Endothelial cell (in vitro differentiated cells): Measurements from ENCODE around the gene MKRN3. TPM values are rescaled to one million over a fixed set of nuclear protein-coding genes. Genes with fewer than 3 reads are reported as not detected.

Source experiments
- DNase-seq: peaks from one replicate; pipeline ENCODE4 v3.0.0; 2021; ENCODE audit warnings: low spot score
- H3K27ac Mint-ChIP-seq: one replicate; pipeline ENCODE4 v1.8.0; 2021; ENCODE audit warnings: mixed read lengths, inconsistent platforms; ENCODE audit not compliant: unreplicated experiment
- H3K27me3 Mint-ChIP-seq: one replicate; pipeline ENCODE4 v1.8.0; 2021; ENCODE audit warnings: mild to moderate bottlenecking, moderate library complexity, mixed read lengths, inconsistent platforms; ENCODE audit not compliant: unreplicated experiment
- H3K36me3 Mint-ChIP-seq: one replicate; pipeline ENCODE4 v1.8.0; 2021; ENCODE audit warnings: mild to moderate bottlenecking, low read depth, mixed read lengths, inconsistent platforms; ENCODE audit not compliant: unreplicated experiment
- H3K4me1 Mint-ChIP-seq: one replicate; pipeline ENCODE4 v1.8.0; 2021; ENCODE audit warnings: mild to moderate bottlenecking, mixed read lengths, inconsistent platforms; ENCODE audit not compliant: unreplicated experiment
- H3K4me3 Mint-ChIP-seq: one replicate; pipeline ENCODE4 v1.8.0; 2021; ENCODE audit warnings: mild to moderate bottlenecking, mixed read lengths, inconsistent platforms; ENCODE audit not compliant: unreplicated experiment
- H3K9me3 Mint-ChIP-seq: one replicate; pipeline ENCODE4 v1.8.0; 2021; ENCODE audit warnings: mixed read lengths, inconsistent platforms; ENCODE audit not compliant: unreplicated experiment
- CTCF ChIP-seq: fragments of 200-600 bp; sonication (generic); IDR thresholded peaks from one replicate; pipeline ENCODE4 v1.5.0; 2021; ENCODE audit warnings: antibody characterized with exemption; ENCODE audit not compliant: unreplicated experiment
- long read RNA-seq: library from polyadenylated mRNA; unstranded; transcript quantifications from one replicate; pipeline ENCODE4 v2.0.0, GENCODE V29; 2020; ENCODE audit not compliant: unreplicated experiment
- total RNA-seq: library from RNA; stranded (reverse); fragmentation: NEBNext Ultra II Directional; extraction: Animal tissue kit (Norgen Biotek cat#: 25700); gene quantifications from one replicate; pipeline ENCODE4 v1.2.1, GENCODE V29; 2021; ENCODE audit not compliant: unreplicated experiment

Gene MKRN3
- 0.85 TPM for total RNA-seq
- long read RNA-seq, partial matches to known transcripts: 1 of 2 reads
- long read RNA-seq, other reads (novel, unspliced or antisense): 0 of 2 reads

- H3K36me3 Mint-ChIP-seq: peaks cover 10% of the 10 kb centered on the region
- H3K27ac Mint-ChIP-seq: peak within 1 kb of the TSS; percentile 86
- peaks cover 7% of the 10 kb centered on the region for H3K27me3 Mint-ChIP-seq
- H3K9me3 Mint-ChIP-seq: peaks cover 14% of the 10 kb centered on the region
- TF ChIP-seq CTCF: no peak
- no peaks in the 10 kb centered on the region for H3K4me1 Mint-ChIP-seq
- H3K4me3 Mint-ChIP-seq: peak within 1 kb of the TSS; percentile 85
- peak; percentile 15 for DNase-seq
Observed at GRCh38 chr15:23565395-23566070, at the start of gene MKRN3. Gene MKRN3 (plus strand): TSS chr15:23565674. CDS start chr15:23565783, 109 bp downstream.

- Mint-ChIP-seq H3K4me1 (no peaks in the 10 kb centered on the region), H3K36me3 (no peaks in the 10 kb centered on the region), H3K4me3 (no peak overlapping the region), H3K27ac (no peak overlapping the region), H3K27me3 (no peaks in the 10 kb centered on the region), H3K9me3 (peaks cover 6% of the 10 kb centered on the region)
- no peak for TF ChIP-seq CTCF
- DNase-seq: no peak
Observed at GRCh38 chr15:23516866-23517265, 48.6 kb upstream of the MKRN3 start.

- TF ChIP-seq CTCF: no peak
- Mint-ChIP-seq H3K4me3 (no peak overlapping the region), H3K9me3 (peaks cover 6% of the 10 kb centered on the region), H3K27ac (no peak overlapping the region), H3K36me3 (no peaks in the 10 kb centered on the region), H3K4me1 (no peaks in the 10 kb centered on the region), H3K27me3 (no peaks in the 10 kb centered on the region)
- DNase-seq: no peak
Observed at GRCh38 chr15:23518104-23518503, 47.4 kb upstream of the MKRN3 start.

- H3K9me3 Mint-ChIP-seq: no peaks in the 10 kb centered on the region
- no peak overlapping the region for H3K27ac Mint-ChIP-seq
- no peak for TF ChIP-seq CTCF
- no peaks in the 10 kb centered on the region for H3K4me1 Mint-ChIP-seq
- no peak for DNase-seq
- no peaks in the 10 kb centered on the region for H3K36me3 Mint-ChIP-seq
- H3K4me3 Mint-ChIP-seq: no peak overlapping the region
- no peaks in the 10 kb centered on the region for H3K27me3 Mint-ChIP-seq
Observed at GRCh38 chr15:23524816-23525215, 40.7 kb upstream of the MKRN3 start.

GRCh38 chr15:23529891-23530290 lies 35.6 kb upstream of the MKRN3 start:
- no peaks in the 10 kb centered on the region for H3K36me3 Mint-ChIP-seq
- H3K9me3 Mint-ChIP-seq: no peaks in the 10 kb centered on the region
- H3K4me1 Mint-ChIP-seq: no peaks in the 10 kb centered on the region
- H3K4me3 Mint-ChIP-seq: no peak overlapping the region
- no peak overlapping the region for H3K27ac Mint-ChIP-seq
- DNase-seq: no peak
- H3K27me3 Mint-ChIP-seq: peaks cover 1% of the 10 kb centered on the region
- no peak for TF ChIP-seq CTCF
